Thymus (tissue), 11 donors: ENCODE data around the gene SMIM29. TPM values are rescaled to one million over a fixed set of nuclear protein-coding genes. Genes with fewer than 3 reads are reported as not detected.

Experiments used
- DNase-seq, 9 donors: peaks; one replicate each; pipeline ENCODE4 v3.0.0-alpha.2; 2013; ENCODE audit warnings: low spot score in 9 of 9, low read depth in 6 of 9, missing footprints in 1 of 9
- H3K27ac ChIP-seq, 2 donors: one replicate each; pipeline ENCODE4 v1.5.1; 2013; ENCODE audit warnings: control low read depth in 1 of 2, low read depth in 1 of 2, low read length in 1 of 2, mild to moderate bottlenecking in 1 of 2, moderate library complexity in 1 of 2
- H3K27me3 ChIP-seq, 2 donors: one replicate each; pipeline ENCODE4 v1.5.1; 2013; ENCODE audit warnings: low read length in 1 of 2; ENCODE audit not compliant: control insufficient read depth in 2 of 2, insufficient read depth in 1 of 2
- H3K36me3 ChIP-seq, 2 donors: one replicate each; pipeline ENCODE4 v1.5.1; 2013; ENCODE audit warnings: low read length in 1 of 2, mild to moderate bottlenecking in 1 of 2, moderate library complexity in 1 of 2; ENCODE audit not compliant: control insufficient read depth in 2 of 2, insufficient read depth in 2 of 2
- H3K4me1 ChIP-seq, 2 donors: one replicate each; pipeline ENCODE4 v1.5.1; 2013; ENCODE audit warnings: low read length in 2 of 2; ENCODE audit not compliant: control insufficient read depth in 2 of 2, insufficient read depth in 2 of 2
- H3K4me3 ChIP-seq, 2 donors: one replicate each; pipeline ENCODE4 v1.5.1; 2013; ENCODE audit warnings: low read length in 2 of 2, control low read depth in 1 of 2, mild to moderate bottlenecking in 1 of 2
- H3K9me3 ChIP-seq, 2 donors: one replicate each; pipeline ENCODE4 v1.5.1; 2013; ENCODE audit warnings: low read length in 1 of 2, mild to moderate bottlenecking in 1 of 2; ENCODE audit not compliant: control insufficient read depth in 2 of 2, insufficient read depth in 1 of 2
- WGBS: extraction: QIAGEN DNeasy Blood & Tissue Kit; methylation state at CpG from one replicate; pipeline ENCODE4 v1.1.7; 2013; 5-methylcytosine and 5-hydroxymethylcytosine counted together
- polyA plus RNA-seq: library from polyadenylated mRNA; stranded (reverse); fragments of 200-250 nt; gene quantifications from one replicate; pipeline ENCODE4 v1.2.3, GENCODE V29; 2013
- total RNA-seq: library from RNA; stranded (reverse); fragments of 120-200 nt; gene quantifications from one replicate; pipeline ENCODE4 v1.2.4, GENCODE V29; 2013
- donor health status: healthy.

Gene SMIM29
- total and polyA plus RNA-seq, 2 donors = 16.4 to 43.3 TPM

- H3K4me1 ChIP-seq = peaks cover 22 to 62% of the 10 kb centered on the region in 2 donors
- no peak for DNase-seq
- H3K36me3 ChIP-seq = peaks cover 40 to 51% of the 10 kb centered on the region in 2 donors
- H3K4me3 ChIP-seq = peak overlapping the region; percentile 70 to 97
- H3K9me3 ChIP-seq = no peaks in the 10 kb centered on the region
- WGBS = 62% methylated on average over 14 of the region's 14 CpGs
- H3K27me3 ChIP-seq = no peaks in the 10 kb centered on the region
- H3K27ac ChIP-seq = peak overlapping the region; percentile 18 to 67
Observed at GRCh38 chr6:34238585-34239499, 10.0 kb downstream of the SMIM29 start.

GRCh38 chr6:34237722-34238584, 10.9 kb downstream of the SMIM29 start:
- peak overlapping the region; percentile 67 to 96 for H3K27ac ChIP-seq
- DNase-seq = peak in 7 of 9 donors; percentile 54 to 91 (median 75)
- peaks cover 22 to 58% of the 10 kb centered on the region in 2 donors for H3K4me1 ChIP-seq
- WGBS = 1% methylated on average over 64 of the region's 64 CpGs
- H3K36me3 ChIP-seq = peaks cover 34 to 42% of the 10 kb centered on the region in 2 donors
- peak overlapping the region; percentile 70 to 97 for H3K4me3 ChIP-seq
- no peaks in the 10 kb centered on the region for H3K27me3 ChIP-seq
- H3K9me3 ChIP-seq = no peaks in the 10 kb centered on the region

GRCh38 chr6:34237316-34237721, 11.5 kb downstream of the SMIM29 start:
- DNase-seq = peak in 4 of 9 donors; percentile 13 to 64 (median 52)
- H3K4me3 ChIP-seq = peak overlapping the region; percentile 70 to 97
- H3K36me3 ChIP-seq = peaks cover 27 to 36% of the 10 kb centered on the region in 2 donors
- H3K27ac ChIP-seq = peak overlapping the region; percentile 94 to 96
- H3K4me1 ChIP-seq = peaks cover 22 to 53% of the 10 kb centered on the region in 2 donors
- H3K27me3 ChIP-seq = no peaks in the 10 kb centered on the region
- H3K9me3 ChIP-seq = no peaks in the 10 kb centered on the region
- under 1% methylated on average over 75 of the region's 78 CpGs for WGBS

- Histone ChIP-seq H3K36me3 (peaks cover 21 to 29% of the 10 kb centered on the region in 2 donors), H3K4me1 (peaks cover 22 to 49% of the 10 kb centered on the region in 2 donors), H3K27me3 (no peaks in the 10 kb centered on the region), H3K9me3 (no peaks in the 10 kb centered on the region), H3K27ac (peak within 1 kb of the TSS; percentile 94 to 97), H3K4me3 (peak within 1 kb of the TSS; percentile 70 to 97)
- DNase-seq = peak in 8 of 9 donors; percentile 78 to 97 (median 94)
- WGBS = under 1% methylated on average over 91 of the region's 91 CpGs
Observed at GRCh38 chr6:34236443-34237315, 12.1 kb downstream of the SMIM29 start, which contains the start of gene HMGA1. Gene HMGA1, plus strand, starts transcription at chr6:34236873. Its CDS starts 3,908 bp downstream, at chr6:34240781.

- peak in 6 of 9 donors; percentile 44 to 82 (median 50) for DNase-seq
- 5% methylated on average over 13 of the region's 13 CpGs for WGBS
- H3K4me1 ChIP-seq = peaks cover 22 to 44% of the 10 kb centered on the region in 2 donors
Observed at GRCh38 chr6:34236131-34236442, 12.7 kb downstream of the SMIM29 start.

GRCh38 chr6:34235307-34236130, 13.3 kb downstream of the SMIM29 start:
- WGBS = under 1% methylated on average over 75 of the region's 75 CpGs
- H3K4me1 ChIP-seq = peaks cover 20 to 39% of the 10 kb centered on the region in 2 donors
- DNase-seq = peak in 5 of 9 donors; percentile 50 to 85 (median 63)

More at GRCh38 chr6:34236131-34236442, 12.7 kb downstream of the SMIM29 start:
- Histone ChIP-seq H3K36me3 (peaks cover 15 to 24% of the 10 kb centered on the region in 2 donors), H3K9me3 (no peaks in the 10 kb centered on the region), H3K27me3 (no peaks in the 10 kb centered on the region), H3K27ac (peak overlapping the region; percentile 94 to 97), H3K4me3 (peak overlapping the region; percentile 70 to 84)

GRCh38 chr6:34234667-34235306, 14.0 kb downstream of the SMIM29 start:
- peak overlapping the region; percentile 12 to 94 for H3K27ac ChIP-seq
- peaks cover 3 to 11% of the 10 kb centered on the region in 2 donors for H3K36me3 ChIP-seq
- H3K27me3 ChIP-seq = no peaks in the 10 kb centered on the region
- 84% methylated on average over 53 of the region's 53 CpGs for WGBS
- peaks cover 15 to 32% of the 10 kb centered on the region in 2 donors for H3K4me1 ChIP-seq
- DNase-seq = peak in 2 of 9 donors; percentile 63 to 80
- H3K4me3 ChIP-seq = peak overlapping the region in 1 of 2 donors; percentile 70
- H3K9me3 ChIP-seq = peaks cover 0 to 3% of the 10 kb centered on the region in 2 donors

More at GRCh38 chr6:34235307-34236130, 13.3 kb downstream of the SMIM29 start:
- Histone ChIP-seq H3K36me3 (peaks cover 9 to 18% of the 10 kb centered on the region in 2 donors), H3K27me3 (no peaks in the 10 kb centered on the region), H3K4me3 (peak overlapping the region; percentile 70 to 84), H3K27ac (peak overlapping the region; percentile 94 to 97), H3K9me3 (peaks cover 0 to 2% of the 10 kb centered on the region in 2 donors)
